Smooth muscle cell (in vitro differentiated cells): ENCODE results near the gene C4orf50. TPM values are rescaled to one million over a fixed set of nuclear protein-coding genes. Genes with fewer than 3 reads are reported as not detected.

Experiments used
- DNase-seq: peaks from one replicate; lab custom pipeline; 2025; ENCODE audit not compliant: unreplicated experiment; lab: John Stamatoyannopoulos, UW
- H2AFZ ChIP-seq: fragments of 200-600 bp; sonication (generic); 2 replicates; pipeline ENCODE4 v1.6.0; 2016; ENCODE audit warnings: antibody characterized with exemption, low read depth, mild to moderate bottlenecking
- H3F3A ChIP-seq: fragments of 200-600 bp; sonication (generic); 2 replicates; pipeline ENCODE4 v1.6.0; 2017; ENCODE audit warnings: antibody characterized with exemption, low read depth
- H3K27ac ChIP-seq: fragments of 200-600 bp; sonication (generic); 2 replicates; pipeline ENCODE4 v1.5.1; 2016; ENCODE audit warnings: low read depth, mild to moderate bottlenecking
- H3K27me3 ChIP-seq: fragments of 200-600 bp; sonication (generic); 2 replicates; pipeline ENCODE4 v1.6.1; 2016; ENCODE audit warnings: low read depth, mild to moderate bottlenecking
- H3K36me3 ChIP-seq: fragments of 200-600 bp; sonication (generic); 2 replicates; pipeline ENCODE4 v1.5.1; 2016; ENCODE audit warnings: low read depth
- H3K4me1 ChIP-seq: fragments of 200-600 bp; sonication (generic); 2 replicates; pipeline ENCODE4 v1.5.1; 2016; ENCODE audit warnings: low read depth
- H3K4me2 ChIP-seq: fragments of 200-600 bp; sonication (generic); 2 replicates; pipeline ENCODE4 v1.6.0; 2016; ENCODE audit warnings: mild to moderate bottlenecking
- H3K4me3 ChIP-seq: fragments of 200-600 bp; sonication (generic); 2 replicates; pipeline ENCODE4 v1.5.1; 2016; ENCODE audit warnings: mild to moderate bottlenecking
- H3K79me2 ChIP-seq: fragments of 200-600 bp; sonication (generic); 2 replicates; pipeline ENCODE4 v1.6.0; 2016; ENCODE audit warnings: low read depth, mild to moderate bottlenecking
- H3K9ac ChIP-seq: fragments of 200-600 bp; sonication (generic); 2 replicates; pipeline ENCODE4 v1.6.0; 2016; ENCODE audit warnings: low read depth
- H3K9me3 ChIP-seq: fragments of 200-600 bp; sonication (generic); replicated peaks from 2 replicates; pipeline ENCODE4 v1.5.1; 2016; ENCODE audit warnings: low read depth
- H4K20me1 ChIP-seq: fragments of 200-600 bp; sonication (generic); 2 replicates; pipeline ENCODE4 v1.6.0; 2016; ENCODE audit warnings: low read depth
- WGBS: methylation state at CpG from one replicate; pipeline ENCODE4 v1.1.7; 2016; ENCODE audit warnings: low lambda C conversion rate; 5-methylcytosine and 5-hydroxymethylcytosine counted together
- polyA plus RNA-seq: library from polyadenylated mRNA; unstranded; fragments of >200 nt; fragmentation: Nextera tagmentation; extraction: Ambion mirVana; gene quantifications from 2 replicates; pipeline ENCODE4 v1.2.1, GENCODE V29; 2016
- total RNA-seq: library from RNA; depleted of rRNA; stranded (reverse); fragments of >200 nt; gene quantifications from 2 replicates; pipeline ENCODE4 v1.2.3, GENCODE V29; 2014
- TF ChIP-seq, protein P1 (sequence below): fragments of 200-600 bp; sonication (generic); IDR thresholded peaks from 2 replicates; pipeline ENCODE4 v1.5.1; 2017; ENCODE audit warnings: borderline replicate concordance, mild to moderate bottlenecking, antibody characterized with exemption; ENCODE audit not compliant: insufficient read depth, poor library complexity, severe bottlenecking

C4orf50 gene
- total and polyA plus RNA-seq, 2 experiments from 2014 or later: not detected

DNA sequence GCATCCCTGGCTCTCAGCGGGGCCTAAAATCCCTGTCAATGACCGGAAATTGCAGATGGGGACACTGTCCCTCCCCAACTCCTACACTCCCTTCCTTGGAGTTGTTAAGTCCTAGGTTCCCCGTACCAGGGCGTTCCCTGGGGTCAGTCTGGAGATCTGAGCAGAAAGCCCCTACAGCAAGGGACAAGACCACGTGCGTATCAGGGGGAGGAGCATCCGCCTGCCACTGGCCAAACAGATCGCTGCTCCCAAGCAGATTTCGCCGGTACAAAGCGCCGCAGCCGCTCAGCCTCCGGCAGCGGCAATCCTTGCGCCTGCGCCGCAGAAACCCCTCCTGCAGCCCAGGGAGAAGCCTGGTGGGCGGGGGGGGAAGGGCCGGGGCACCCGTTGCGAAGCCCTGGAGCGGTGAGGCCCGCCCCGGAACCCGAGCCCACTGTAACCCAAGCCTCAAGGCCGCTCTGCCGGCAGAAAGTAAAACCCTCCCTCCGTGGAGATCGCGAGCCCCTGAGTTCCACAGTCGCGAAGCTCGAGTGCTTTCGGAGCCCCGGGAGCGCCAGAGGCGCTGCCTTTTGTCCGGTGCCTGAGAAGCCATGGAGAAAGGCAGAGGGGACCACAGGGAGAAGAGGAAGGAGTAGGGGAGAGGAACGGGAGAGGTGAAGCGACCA lies 128.0 kb downstream of the C4orf50 start:
- Histone ChIP-seq H3K27me3 (peaks cover 77% of the 10 kb centered on the region), H3K4me2 (peak overlapping the region; percentile 84), H3K9me3 (no peaks in the 10 kb centered on the region), H3F3A (no peaks in the 10 kb centered on the region), H3K79me2 (no peaks in the 10 kb centered on the region), H3K4me3 (peak overlapping the region; percentile 32), H3K9ac (no peak overlapping the region), H3K27ac (no peak overlapping the region), H3K36me3 (no peaks in the 10 kb centered on the region), H4K20me1 (peaks cover 13% of the 10 kb centered on the region), H3K4me1 (peaks cover 6% of the 10 kb centered on the region), H2AFZ (no peak overlapping the region)
- WGBS: 2% methylated on average over 31 of the region's 41 CpGs
- TF ChIP-seq, protein P1, sequence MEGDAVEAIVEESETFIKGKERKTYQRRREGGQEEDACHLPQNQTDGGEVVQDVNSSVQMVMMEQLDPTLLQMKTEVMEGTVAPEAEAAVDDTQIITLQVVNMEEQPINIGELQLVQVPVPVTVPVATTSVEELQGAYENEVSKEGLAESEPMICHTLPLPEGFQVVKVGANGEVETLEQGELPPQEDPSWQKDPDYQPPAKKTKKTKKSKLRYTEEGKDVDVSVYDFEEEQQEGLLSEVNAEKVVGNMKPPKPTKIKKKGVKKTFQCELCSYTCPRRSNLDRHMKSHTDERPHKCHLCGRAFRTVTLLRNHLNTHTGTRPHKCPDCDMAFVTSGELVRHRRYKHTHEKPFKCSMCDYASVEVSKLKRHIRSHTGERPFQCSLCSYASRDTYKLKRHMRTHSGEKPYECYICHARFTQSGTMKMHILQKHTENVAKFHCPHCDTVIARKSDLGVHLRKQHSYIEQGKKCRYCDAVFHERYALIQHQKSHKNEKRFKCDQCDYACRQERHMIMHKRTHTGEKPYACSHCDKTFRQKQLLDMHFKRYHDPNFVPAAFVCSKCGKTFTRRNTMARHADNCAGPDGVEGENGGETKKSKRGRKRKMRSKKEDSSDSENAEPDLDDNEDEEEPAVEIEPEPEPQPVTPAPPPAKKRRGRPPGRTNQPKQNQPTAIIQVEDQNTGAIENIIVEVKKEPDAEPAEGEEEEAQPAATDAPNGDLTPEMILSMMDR: no peak
- DNase-seq: no peak

DNA sequence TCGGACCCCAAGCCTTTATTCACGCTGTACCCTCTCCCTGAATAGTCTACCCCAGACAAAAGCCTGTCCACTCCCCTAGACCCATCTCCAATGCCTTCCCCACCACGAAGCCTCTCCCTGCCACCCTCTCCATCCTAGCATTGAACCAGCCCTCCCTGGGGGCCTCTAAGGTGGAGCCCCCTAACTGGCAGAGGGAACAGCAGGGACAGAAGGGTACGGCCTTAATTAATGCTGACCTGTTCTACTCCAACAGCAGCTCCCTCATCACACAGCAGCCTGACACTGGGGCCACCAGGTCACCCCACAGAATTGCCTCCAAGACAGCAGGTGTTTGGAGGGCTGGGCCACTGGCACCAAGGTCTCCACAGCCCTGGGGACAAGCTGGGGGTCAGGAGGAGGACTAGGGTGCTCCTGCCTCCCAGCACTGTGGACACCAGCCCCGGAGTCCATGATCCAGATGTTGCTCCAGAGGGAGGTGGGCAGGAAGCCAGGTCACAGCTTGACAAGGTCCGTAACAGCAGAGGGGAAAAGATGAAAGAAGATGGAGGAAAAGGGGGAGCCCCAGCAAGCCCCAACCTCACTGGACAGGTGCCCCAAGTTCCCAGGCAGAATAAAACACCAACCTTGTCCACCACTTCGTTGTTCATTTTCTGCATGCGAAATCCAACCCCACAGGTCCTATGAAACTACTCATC lies 129.1 kb downstream of the C4orf50 start:
- Histone ChIP-seq H3K79me2 (no peaks in the 10 kb centered on the region), H2AFZ (no peak overlapping the region), H3K27me3 (peaks cover 66% of the 10 kb centered on the region), H3K27ac (no peak overlapping the region), H3K4me1 (peaks cover 6% of the 10 kb centered on the region), H3K4me3 (no peak overlapping the region), H3K9me3 (no peaks in the 10 kb centered on the region), H3K9ac (no peak overlapping the region), H3K4me2 (peak overlapping the region; percentile 95), H4K20me1 (peaks cover 22% of the 10 kb centered on the region), H3K36me3 (no peaks in the 10 kb centered on the region), H3F3A (no peaks in the 10 kb centered on the region)
- TF ChIP-seq, protein P1: no peak
- no peak for DNase-seq
- WGBS: 48% methylated on average over 8 of the region's 8 CpGs

- Histone ChIP-seq H3K4me3 (peak overlapping the region; percentile 66), H2AFZ (peak overlapping the region; percentile 69), H3K4me2 (peak overlapping the region; percentile 95), H3K27me3 (peaks cover 59% of the 10 kb centered on the region), H3F3A (no peaks in the 10 kb centered on the region), H3K9ac (no peak overlapping the region), H3K4me1 (peaks cover 6% of the 10 kb centered on the region), H3K36me3 (no peaks in the 10 kb centered on the region), H3K79me2 (no peaks in the 10 kb centered on the region), H3K9me3 (no peaks in the 10 kb centered on the region), H3K27ac (no peak overlapping the region), H4K20me1 (peaks cover 28% of the 10 kb centered on the region)
- DNase-seq: no peak
- TF ChIP-seq, protein P1: no peak
- under 1% methylated on average over 17 of the region's 81 CpGs for WGBS
Observed at GRCh38 chr4:5888222-5889001, 129.8 kb downstream of the C4orf50 start.
